ENCODE measurements around the gene DDC.

Gene DDC, protein sequence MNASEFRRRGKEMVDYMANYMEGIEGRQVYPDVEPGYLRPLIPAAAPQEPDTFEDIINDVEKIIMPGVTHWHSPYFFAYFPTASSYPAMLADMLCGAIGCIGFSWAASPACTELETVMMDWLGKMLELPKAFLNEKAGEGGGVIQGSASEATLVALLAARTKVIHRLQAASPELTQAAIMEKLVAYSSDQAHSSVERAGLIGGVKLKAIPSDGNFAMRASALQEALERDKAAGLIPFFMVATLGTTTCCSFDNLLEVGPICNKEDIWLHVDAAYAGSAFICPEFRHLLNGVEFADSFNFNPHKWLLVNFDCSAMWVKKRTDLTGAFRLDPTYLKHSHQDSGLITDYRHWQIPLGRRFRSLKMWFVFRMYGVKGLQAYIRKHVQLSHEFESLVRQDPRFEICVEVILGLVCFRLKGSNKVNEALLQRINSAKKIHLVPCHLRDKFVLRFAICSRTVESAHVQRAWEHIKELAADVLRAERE
- total RNA-seq, result 0 to 0.09 reads per million in 2 donors

DNA sequence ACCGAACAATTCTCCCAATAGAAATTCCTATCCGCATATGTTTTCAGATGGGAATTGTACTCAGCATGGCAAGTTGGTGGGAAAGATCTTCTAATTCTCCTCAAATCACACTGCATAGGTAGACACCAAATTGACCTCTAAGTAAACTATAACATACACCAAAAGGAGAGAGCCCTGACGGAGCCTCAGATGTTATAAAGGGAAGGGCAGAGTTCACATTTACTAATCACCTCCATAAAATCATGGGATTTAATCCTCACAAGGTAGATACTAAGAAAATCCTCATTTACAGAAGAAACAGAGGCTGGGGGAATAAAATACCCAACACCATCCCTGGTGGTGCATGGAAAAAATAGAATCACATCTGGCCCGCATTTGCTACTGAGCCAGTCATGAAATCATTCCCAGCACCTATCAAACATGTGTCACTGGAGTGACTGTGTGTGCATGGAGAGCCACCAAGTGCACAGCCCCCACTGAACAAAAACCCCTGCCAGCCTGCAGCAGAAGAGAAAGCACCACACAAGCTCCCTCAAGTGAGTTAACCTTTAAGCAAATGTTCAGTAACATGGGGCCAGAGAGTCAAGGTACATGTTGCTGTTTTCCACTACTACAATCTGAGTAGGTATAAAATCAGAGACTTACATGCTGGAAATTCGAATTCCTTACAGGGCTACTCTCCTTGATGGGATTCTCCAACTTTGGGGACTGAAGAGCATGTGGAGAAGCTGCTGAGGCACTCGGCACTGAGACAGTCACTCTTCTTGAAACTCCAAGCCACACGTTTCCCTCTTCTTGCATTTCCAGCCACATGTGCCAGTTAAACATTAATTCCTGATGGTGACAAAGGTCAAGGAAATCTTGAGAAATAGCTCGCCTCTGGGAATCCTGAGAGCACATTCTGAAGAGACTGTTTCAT lies at the start of gene DDC:
Gene DDC (minus strand): TSS at position 766 of the 919 bp plus-strand sequence. CDS start 21,320 bp downstream, outside the sequence.
- no peak for DNase-seq

GRCh38 chr7:50613473-50613872 lies 48.3 kb upstream of the DDC start:
- no peak for DNase-seq

DNA sequence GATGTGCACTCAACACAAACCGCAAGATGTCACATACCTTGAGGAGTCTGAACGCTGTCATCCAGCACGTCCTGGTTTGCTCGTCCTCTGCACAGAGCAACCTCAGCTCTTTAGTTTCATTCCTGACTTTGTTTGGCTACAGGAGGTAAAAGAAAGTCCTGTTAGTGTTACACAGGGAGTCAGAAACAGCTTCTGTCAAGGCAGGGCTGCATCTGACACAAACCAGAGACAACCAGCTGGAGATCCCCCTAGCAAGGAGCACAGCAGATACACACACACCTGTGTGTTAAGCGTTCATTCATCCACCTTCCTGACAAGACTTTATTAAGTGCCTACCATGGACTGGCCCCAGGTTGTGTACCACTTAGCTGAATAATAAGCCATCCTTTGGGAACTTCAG lies 47.5 kb upstream of the DDC start:
- DNase-seq, result no peak

- no peak for DNase-seq
Measured at GRCh38 chr7:50610521-50611277, 45.5 kb upstream of the DDC start.

GRCh38 chr7:50608196-50608906 lies 43.1 kb upstream of the DDC start:
- DNase-seq, result no peak

DNA sequence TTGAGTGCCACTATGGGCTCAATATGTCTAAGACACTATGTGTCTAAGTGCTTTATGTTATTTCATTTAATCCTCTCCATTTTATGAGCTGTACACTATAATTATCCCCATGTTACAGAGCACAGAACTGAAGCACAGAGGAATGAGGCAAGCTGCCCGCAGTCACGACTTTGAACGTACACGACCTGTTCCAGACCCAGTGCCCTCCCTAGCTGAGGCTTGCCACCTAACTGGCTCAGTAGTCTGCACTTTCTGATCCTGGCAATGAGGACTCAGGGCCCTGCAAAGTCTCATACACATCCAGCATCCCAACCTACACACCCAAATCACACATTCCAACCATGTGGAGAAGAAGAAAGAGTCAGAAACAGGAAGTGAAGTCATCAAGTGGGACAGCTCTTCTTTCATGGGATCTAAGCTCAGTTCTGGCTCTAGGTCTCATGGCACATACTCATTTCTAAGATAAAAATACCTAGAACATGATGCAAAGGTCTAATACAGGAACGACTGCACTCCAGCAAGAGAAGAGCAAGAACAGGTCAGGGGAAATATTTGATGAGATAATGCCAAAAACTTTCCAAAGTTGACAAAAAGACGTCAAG lies 42.4 kb upstream of the DDC start:
- no peak for DNase-seq

- no peak for DNase-seq
Measured at GRCh38 chr7:50605059-50605458, 39.9 kb upstream of the DDC start.

GRCh38 chr7:50603287-50603686 lies 38.1 kb upstream of the DDC start:
- no peak for DNase-seq

DNA sequence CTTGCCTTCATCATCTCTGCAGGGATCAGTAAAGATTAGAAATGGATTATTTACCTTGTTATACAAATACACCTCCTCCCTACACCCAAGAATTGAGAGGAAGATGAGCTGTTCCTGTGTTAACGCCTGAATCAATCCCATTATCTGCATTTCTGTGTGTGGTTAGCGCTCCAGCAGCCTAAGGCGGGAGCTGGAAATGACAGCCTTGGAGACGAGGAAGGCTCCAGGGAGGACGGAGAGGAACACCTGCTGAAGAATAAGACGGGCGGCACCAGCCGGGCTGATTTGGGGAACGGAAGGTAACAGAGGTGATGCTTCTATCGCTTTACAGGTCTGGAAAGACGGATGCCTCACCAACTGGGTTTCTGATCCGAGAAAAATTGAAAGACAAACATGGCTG lies 34.2 kb upstream of the DDC start:
- DNase-seq, result no peak

GRCh38 chr7:50598460-50599343 lies 33.5 kb upstream of the DDC start:
- DNase-seq, result no peak

DNA sequence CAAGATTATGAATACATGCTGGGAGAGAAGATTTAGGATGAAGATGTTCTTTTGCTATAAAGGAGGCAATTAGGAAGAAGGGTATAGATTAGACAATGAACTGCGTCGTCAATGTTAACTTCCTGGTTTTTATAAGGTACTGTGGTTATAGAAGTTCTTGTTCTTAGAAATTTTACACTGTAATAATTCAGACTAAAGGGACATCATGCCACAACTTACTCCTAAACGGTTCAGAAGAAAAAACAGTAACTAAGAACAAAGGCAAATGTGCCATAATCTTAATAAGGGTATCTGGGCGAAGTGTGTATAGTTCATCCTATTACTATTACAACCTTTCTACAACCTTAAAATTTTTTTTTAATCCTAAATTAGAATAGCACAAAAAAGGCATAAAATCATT lies 31.3 kb upstream of the DDC start:
- no peak for DNase-seq

DNA sequence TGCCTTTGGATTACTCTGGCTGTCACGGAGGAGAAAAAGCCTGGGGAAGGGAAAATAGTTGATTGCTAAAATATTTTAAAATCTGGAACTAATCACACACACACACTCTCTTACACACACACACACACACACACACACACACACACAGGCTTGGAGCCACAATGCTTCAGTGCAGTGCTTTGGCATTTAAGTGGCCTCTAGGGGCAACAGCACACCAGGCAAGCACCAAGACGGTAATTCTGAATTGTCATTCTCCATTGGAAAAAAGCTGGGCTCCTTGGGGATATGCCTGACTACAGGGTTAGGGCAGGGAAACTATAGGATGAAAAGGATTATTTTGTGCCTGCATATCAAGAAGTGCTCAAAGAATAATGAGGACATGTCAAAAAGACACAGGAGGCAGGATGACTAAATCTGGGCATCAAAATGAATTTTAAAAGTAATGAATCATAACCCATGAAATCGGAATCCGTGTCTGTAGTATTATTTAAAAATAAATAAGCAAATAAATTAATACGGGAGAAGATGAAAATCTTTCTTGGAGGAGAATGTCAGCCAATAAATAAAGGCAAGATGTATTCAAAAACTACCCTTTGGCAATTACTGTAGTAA lies 30.4 kb upstream of the DDC start:
- DNase-seq, result no peak

DNA sequence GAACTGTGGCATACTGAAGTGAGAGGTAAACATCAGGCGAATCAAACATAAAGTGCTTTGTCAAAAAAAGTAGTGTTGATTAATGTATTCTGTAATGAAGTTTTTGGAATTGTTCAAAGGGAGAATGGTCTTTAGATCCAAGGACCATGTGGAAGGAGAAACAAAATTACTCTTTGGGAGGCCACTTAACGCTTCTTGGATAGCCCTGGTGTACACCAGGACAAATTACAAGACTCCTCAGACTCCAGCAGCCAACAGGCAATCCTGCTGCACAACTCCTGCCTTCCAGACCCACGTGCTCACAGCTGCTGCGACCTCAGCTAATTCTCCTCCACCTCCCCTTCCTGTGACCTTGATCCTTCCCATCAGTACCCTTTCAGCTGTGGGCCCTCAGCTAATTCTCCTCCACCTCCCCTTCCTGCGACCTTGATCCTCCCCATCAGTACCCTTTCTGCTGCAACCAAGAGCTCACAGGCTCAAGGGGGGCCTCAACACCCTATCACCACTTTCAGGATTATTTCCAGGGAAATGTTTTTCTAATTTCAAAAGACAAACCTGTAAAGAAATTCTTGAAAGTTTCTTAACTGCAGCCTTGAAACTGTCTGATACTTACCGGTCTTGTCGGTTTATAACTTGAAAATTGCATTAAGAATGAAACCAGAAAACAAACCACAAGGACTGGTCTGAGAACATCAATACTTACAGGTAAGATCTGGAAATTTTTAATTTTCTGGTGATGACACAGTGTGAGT lies 29.7 kb upstream of the DDC start:
- DNase-seq, result no peak

- DNase-seq, result no peak
Measured at GRCh38 chr7:50594136-50594535, 28.9 kb upstream of the DDC start.

- no peak for DNase-seq
Measured at GRCh38 chr7:50592940-50593339, 27.7 kb upstream of the DDC start.

DNA sequence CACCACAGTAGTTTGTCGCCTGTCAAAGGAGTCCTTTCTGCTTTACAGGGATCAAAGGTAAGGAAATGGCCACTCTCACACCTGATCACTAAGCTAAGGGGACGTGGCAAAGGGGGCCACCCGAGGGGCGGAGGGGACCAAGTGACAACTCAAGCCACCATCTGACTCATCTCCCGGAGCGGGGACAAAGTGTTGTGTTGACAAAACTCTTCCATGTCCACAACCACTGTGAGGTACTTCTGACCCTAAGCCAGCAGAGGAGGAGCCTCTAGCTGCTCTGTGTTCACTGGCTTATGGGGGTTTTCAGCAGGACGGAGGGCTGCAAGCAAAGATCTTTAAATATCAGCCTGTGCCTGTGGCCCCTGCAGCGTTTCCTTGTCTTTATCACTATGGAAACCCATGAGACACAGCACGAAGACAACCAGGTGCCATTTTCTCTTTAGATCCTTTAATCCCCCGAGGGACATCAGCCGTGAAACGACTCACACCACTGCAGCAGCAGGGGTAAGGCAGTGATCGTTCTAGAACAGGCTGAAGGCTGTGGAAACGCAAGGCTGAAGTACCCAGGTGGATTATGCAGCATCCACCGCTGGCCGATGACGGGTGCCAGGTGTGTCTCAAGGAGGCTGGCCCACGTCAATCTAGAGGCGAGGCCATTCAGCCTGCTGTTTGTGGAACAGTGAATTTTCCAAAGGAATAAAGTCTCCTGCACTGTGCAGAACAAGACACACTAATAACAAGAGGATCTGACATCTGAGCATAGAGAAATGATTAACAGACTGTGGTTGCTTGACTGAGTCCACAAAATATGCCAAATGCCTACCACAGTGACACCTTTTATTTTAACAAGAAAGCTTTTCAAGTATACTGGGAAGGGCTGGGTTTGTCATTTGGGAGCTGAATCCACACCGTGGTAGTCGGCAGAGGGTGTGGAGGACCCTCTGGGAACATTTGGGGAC lies 26.6 kb upstream of the DDC start:
- DNase-seq, result no peak

GRCh38 chr7:50591098-50591479 lies 25.9 kb upstream of the DDC start:
- no peak for DNase-seq

DNA sequence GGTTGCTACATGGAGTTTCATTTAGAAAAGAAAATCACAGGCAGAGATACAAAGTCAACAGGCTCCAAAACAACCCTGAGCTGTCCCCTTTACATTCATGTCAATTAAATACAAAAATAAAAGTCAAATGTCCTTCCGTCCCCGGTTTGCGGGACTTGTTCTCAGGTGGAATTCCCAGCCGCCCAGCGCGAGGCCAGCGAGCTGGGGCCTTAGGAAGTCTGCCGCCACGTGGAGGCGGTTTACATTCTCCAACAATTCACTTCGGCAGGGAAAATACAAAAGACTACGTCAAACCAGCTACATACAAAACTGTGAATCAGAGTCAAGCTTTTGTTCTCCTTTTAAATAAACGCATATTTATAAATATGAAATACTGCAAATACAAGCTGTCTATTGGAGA lies 25.3 kb upstream of the DDC start:
- DNase-seq, result no peak
